GM23338 (cell line): Measurements from ENCODE around the gene LNX1.

Experiments used
- CREB1 ChIP-seq: fragments of 250-450 bp; sonication (Bioruptor Pico); IDR thresholded peaks from 2 replicates; pipeline ENCODE4 v1.5.0; 2020; ENCODE audit warnings: low read depth, mild to moderate bottlenecking, moderate library complexity
- CTCF ChIP-seq, 2 experiments: fragments of 200-600 bp in 1 of 2; sonication (generic) in 1 of 2; conservative IDR thresholded peaks; 2 replicates each; pipeline versions ENCODE4 v1.5.1 to v1.6.1; 2016 to 2017; ENCODE audit warnings: antibody characterized with exemption in 2 of 2, low read depth in 2 of 2, mild to moderate bottlenecking in 2 of 2, moderate library complexity in 1 of 2
- EZH2 ChIP-seq: fragments of 200-600 bp; sonication (generic); IDR thresholded peaks from one replicate; pipeline ENCODE4 v1.8.0; 2017; ENCODE audit warnings: antibody characterized with exemption, mild to moderate bottlenecking, low read depth; ENCODE audit not compliant: unreplicated experiment
- EZH2phosphoT487 ChIP-seq: fragments of 200-600 bp; sonication (generic); IDR thresholded peaks from one replicate; pipeline ENCODE4 v1.8.1; 2018; ENCODE audit warnings: antibody characterized with exemption; ENCODE audit not compliant: unreplicated experiment
- NANOG ChIP-seq: IDR thresholded peaks from 2 replicates; pipeline ENCODE4 v1.6.1; 2016; ENCODE audit warnings: antibody characterized with exemption, borderline replicate concordance
- POLR2AphosphoS5 ChIP-seq: IDR thresholded peaks from 2 replicates; pipeline ENCODE4 v1.6.1; 2016; ENCODE audit warnings: antibody characterized with exemption, low read depth
- REST ChIP-seq: IDR thresholded peaks from one replicate; pipeline ENCODE4 v1.6.1; 2018; ENCODE audit warnings: antibody characterized with exemption; ENCODE audit not compliant: unreplicated experiment

GRCh38 chr4:53502094-53502493 is 89.2 kb downstream of the LNX1 start:
- TF ChIP-seq POLR2AphosphoS5 (no peak), CTCF (conservative IDR thresholded peaks at IDR 0.05; ENCODE audit: low read depth in 2 of 2) (no peak), NANOG (no peak), EZH2 (no peak), EZH2phosphoT487 (no peak), REST (no peak), CREB1 (no peak)
